SU-DHL-6 (cell line): ENCODE measurements around the gene STX18.

Source experiments
- H2AFZ ChIP-seq: fragments of 200-600 bp; sonication (generic); 2 replicates; pipeline ENCODE4 v1.6.1; 2014; ENCODE audit warnings: low read depth, mild to moderate bottlenecking, moderate library complexity, mixed read lengths, antibody characterized with exemption, low read length; ENCODE audit not compliant: severe bottlenecking
- H3F3A ChIP-seq: fragments of 200-600 bp; shearing (Covaris generic); 2 replicates; pipeline ENCODE4 v1.6.0; 2016; ENCODE audit warnings: antibody characterized with exemption, mild to moderate bottlenecking; ENCODE audit not compliant: insufficient read depth
- H3K27ac ChIP-seq: fragments of 200-600 bp; sonication (generic); 2 replicates; pipeline ENCODE4 v1.5.1; 2016; ENCODE audit warnings: low read depth, mild to moderate bottlenecking, low read length, moderate library complexity, mixed read lengths
- H3K27me3 ChIP-seq: fragments of 200-600 bp; sonication (generic), shearing (Covaris generic); 2 replicates; pipeline ENCODE4 v1.6.0; 2014; ENCODE audit warnings: mild to moderate bottlenecking, low read length
- H3K36me3 ChIP-seq: fragments of 200-600 bp; sonication (generic); 2 replicates; pipeline ENCODE4 v1.6.1; 2014; ENCODE audit warnings: mild to moderate bottlenecking, low read length, mixed read lengths
- H3K4me2 ChIP-seq: fragments of 300-600, 200-600 bp; shearing (Covaris generic), sonication (generic); 2 replicates; pipeline ENCODE4 v1.6.0; 2014; ENCODE audit warnings: low read length, low read depth, mild to moderate bottlenecking; ENCODE audit not compliant: poor library complexity, severe bottlenecking
- H3K4me3 ChIP-seq: fragments of 200-600 bp; sonication (generic); 2 replicates; pipeline ENCODE4 v1.5.1; 2014; ENCODE audit warnings: antibody characterized with exemption, low read length, mild to moderate bottlenecking, mixed read lengths; ENCODE audit not compliant: insufficient read depth, poor library complexity, severe bottlenecking
- H3K79me2 ChIP-seq: fragments of 200-600 bp; sonication (generic); 2 replicates; pipeline ENCODE4 v1.6.1; 2014; ENCODE audit warnings: mild to moderate bottlenecking, low read length, moderate library complexity; ENCODE audit not compliant: insufficient read depth
- H3K9ac ChIP-seq: fragments of 200-600 bp; sonication (generic); 2 replicates; pipeline ENCODE4 v1.7.0; 2014; ENCODE audit warnings: mild to moderate bottlenecking, low read length
- H3K9me2 ChIP-seq: fragments of 200-600 bp; sonication (generic); replicated peaks from 2 replicates; pipeline ENCODE4 v1.6.1; 2014; ENCODE audit warnings: low read length; ENCODE audit not compliant: insufficient read depth
- H3K9me3 ChIP-seq: fragments of 200-600 bp; sonication (generic); 2 replicates; pipeline ENCODE4 v1.6.1; 2014; ENCODE audit warnings: low read length, mixed read lengths; ENCODE audit not compliant: insufficient read depth
- H4K20me1 ChIP-seq: fragments of 200-600 bp; sonication (generic); 2 replicates; pipeline ENCODE4 v1.6.1; 2014; ENCODE audit warnings: low read depth, mild to moderate bottlenecking, antibody characterized with exemption, low read length, moderate library complexity, mixed read lengths
- EZH2phosphoT487 ChIP-seq: fragments of 200-600 bp; sonication (generic), shearing (Covaris generic); conservative IDR thresholded peaks from 2 replicates; pipeline ENCODE4 v1.6.1; 2018; ENCODE audit warnings: mild to moderate bottlenecking, antibody characterized with exemption, low read length, moderate library complexity, mixed read lengths
- TF ChIP-seq, protein P1 (sequence below): fragments of 200-600 bp; sonication (generic); IDR thresholded peaks from one replicate; pipeline ENCODE4 v1.5.1; 2017; ENCODE audit warnings: antibody characterized with exemption, mild to moderate bottlenecking, low read length, moderate library complexity; ENCODE audit not compliant: insufficient read depth, poor library complexity, severe bottlenecking

STX18 gene

DNA sequence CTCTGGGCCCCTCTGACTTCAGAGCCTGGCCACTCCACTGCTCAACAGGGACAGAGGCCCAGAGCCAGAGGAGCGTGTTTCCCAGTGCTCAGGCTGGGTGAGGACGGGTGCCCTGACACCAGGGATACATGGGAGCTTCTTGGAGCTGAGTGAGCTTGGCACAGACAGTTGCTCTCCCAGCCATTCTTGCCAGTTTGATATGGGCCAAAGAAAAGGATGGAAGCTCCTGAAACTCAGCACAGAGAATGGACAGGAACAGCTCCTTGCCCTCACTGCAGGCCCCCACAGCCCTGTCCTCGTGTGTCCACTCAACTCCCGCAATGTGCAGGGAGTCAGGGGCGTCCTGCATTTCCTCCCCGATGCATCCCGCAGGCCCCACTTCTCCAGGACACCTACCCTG lies 116.2 kb downstream of the STX18 start:
- Histone ChIP-seq H3K9me2 (no peaks in the 10 kb centered on the region), H3K27me3 (no peaks in the 10 kb centered on the region), H3K9me3 (no peaks in the 10 kb centered on the region), H3K4me3 (no peak overlapping the region), H4K20me1 (no peaks in the 10 kb centered on the region), H2AFZ (no peak overlapping the region), H3K79me2 (no peaks in the 10 kb centered on the region), H3F3A (no peaks in the 10 kb centered on the region), H3K36me3 (0 out of 2 replicates have a peak, but pooled peaks cover 3% of the 10 kb centered on the region), H3K4me2 (no peak overlapping the region), H3K27ac (no peak overlapping the region), H3K9ac (no peak overlapping the region)
- TF ChIP-seq, protein P1, sequence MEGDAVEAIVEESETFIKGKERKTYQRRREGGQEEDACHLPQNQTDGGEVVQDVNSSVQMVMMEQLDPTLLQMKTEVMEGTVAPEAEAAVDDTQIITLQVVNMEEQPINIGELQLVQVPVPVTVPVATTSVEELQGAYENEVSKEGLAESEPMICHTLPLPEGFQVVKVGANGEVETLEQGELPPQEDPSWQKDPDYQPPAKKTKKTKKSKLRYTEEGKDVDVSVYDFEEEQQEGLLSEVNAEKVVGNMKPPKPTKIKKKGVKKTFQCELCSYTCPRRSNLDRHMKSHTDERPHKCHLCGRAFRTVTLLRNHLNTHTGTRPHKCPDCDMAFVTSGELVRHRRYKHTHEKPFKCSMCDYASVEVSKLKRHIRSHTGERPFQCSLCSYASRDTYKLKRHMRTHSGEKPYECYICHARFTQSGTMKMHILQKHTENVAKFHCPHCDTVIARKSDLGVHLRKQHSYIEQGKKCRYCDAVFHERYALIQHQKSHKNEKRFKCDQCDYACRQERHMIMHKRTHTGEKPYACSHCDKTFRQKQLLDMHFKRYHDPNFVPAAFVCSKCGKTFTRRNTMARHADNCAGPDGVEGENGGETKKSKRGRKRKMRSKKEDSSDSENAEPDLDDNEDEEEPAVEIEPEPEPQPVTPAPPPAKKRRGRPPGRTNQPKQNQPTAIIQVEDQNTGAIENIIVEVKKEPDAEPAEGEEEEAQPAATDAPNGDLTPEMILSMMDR, result no peak
- no peak for TF ChIP-seq EZH2phosphoT487

GRCh38 chr4:4425119-4425690 lies 116.6 kb downstream of the STX18 start:
- Histone ChIP-seq H4K20me1 (no peaks in the 10 kb centered on the region), H3K9ac (no peak overlapping the region)
- TF ChIP-seq, protein P1, result no peak
- no peak for TF ChIP-seq EZH2phosphoT487

GRCh38 chr4:4424499-4425115 lies 117.2 kb downstream of the STX18 start:
- Histone ChIP-seq H3K36me3 (0 out of 2 replicates have a peak, but pooled peaks cover 3% of the 10 kb centered on the region), H3F3A (no peaks in the 10 kb centered on the region), H3K27me3 (no peaks in the 10 kb centered on the region), H3K4me2 (no peak overlapping the region), H3K79me2 (no peaks in the 10 kb centered on the region), H3K4me3 (no peak overlapping the region), H3K9me3 (no peaks in the 10 kb centered on the region), H2AFZ (no peak overlapping the region), H3K27ac (no peak overlapping the region), H3K9ac (no peak overlapping the region), H4K20me1 (no peaks in the 10 kb centered on the region), H3K9me2 (no peaks in the 10 kb centered on the region)
- TF ChIP-seq, protein P1, result no peak
- TF ChIP-seq EZH2phosphoT487, result no peak

More at GRCh38 chr4:4425119-4425690, 116.6 kb downstream of the STX18 start:
- Histone ChIP-seq H3K79me2 (no peaks in the 10 kb centered on the region), H3K4me3 (no peak overlapping the region), H2AFZ (no peak overlapping the region), H3K27ac (no peak overlapping the region), H3K27me3 (no peaks in the 10 kb centered on the region), H3K9me3 (no peaks in the 10 kb centered on the region), H3K9me2 (no peaks in the 10 kb centered on the region), H3K36me3 (0 out of 2 replicates have a peak, but pooled peaks cover 3% of the 10 kb centered on the region), H3F3A (no peaks in the 10 kb centered on the region), H3K4me2 (no peak overlapping the region)
